Activated CD8-positive, alpha-beta memory T cell treated with anti-CD3 and anti-CD28 coated beads, Interleukin-2, amount 50 U/mL, for 1 hour (primary cell): ENCODE measurements around the gene ETFRF1.

ENCODE experiments used
- DNase-seq: peaks from one replicate; pipeline ENCODE4 v3.0.0-alpha.2; 2020; ENCODE audit errors: extremely low read depth

The ETFRF1 gene

GRCh38 chr12:25213338-25213737 is 18.3 kb downstream of the ETFRF1 start:
- DNase-seq, result no peak

- no peak for DNase-seq
These were observed 41.2 kb downstream of the ETFRF1 start for GRCh38 chr12:25236190-25236589.

- DNase-seq, result no peak
These were observed 41.6 kb downstream of the ETFRF1 start for GRCh38 chr12:25236626-25237025.

- DNase-seq, result no peak
These were observed 46.4 kb downstream of the ETFRF1 start for GRCh38 chr12:25241167-25242020.

DNA sequence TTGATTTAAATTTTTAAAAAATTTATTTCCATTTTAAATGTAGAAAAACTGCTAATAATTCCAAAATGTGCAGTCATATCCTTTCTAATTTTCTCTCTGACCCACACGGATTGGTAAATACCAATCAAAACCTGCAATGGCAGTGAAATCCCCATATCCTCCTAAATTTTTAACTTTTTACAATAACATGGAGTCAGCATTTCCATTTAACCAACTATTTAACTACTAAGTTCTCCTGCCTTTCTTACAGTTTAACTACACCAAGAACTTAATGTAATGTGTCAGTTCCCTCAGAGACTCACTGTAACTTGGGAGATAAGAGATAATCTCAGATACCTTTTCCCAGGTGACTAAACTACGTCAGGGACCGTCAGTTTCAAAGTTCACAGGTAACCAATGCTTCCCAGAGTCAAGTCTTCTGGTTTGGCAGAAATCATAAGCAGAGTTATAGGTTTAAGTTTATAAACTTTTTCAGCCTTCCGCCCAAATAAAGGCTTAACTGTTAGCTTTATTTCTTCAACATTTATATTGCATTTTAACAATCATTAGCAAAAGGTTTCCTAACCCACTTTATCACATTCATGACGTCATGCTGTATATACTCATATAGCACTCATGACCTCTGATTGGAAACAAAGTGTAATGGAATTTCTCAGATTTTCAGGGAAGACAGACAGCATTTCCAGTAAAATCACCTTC is 48.1 kb downstream of the ETFRF1 start:
- DNase-seq, result no peak

- no peak for DNase-seq
These were observed 48.6 kb downstream of the ETFRF1 start for GRCh38 chr12:25243680-25243990.

DNA sequence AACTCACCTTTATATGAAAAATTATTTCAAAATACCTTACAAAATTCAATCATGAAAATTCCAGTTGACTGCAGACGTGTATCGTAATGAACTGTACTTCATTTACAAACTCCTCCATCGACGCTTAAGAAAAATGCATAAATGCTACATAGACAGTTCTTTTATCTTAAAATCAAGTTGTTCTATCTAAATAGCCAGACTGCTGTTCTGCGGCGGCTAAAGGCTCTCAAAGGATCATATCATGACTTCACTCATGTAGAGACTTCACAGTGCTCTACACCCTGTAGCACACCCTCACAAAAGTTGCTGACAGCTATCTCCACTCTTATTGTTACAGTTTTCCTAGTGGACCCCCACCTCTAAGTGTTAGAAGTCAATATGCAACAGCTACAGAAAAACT is 50.5 kb downstream of the ETFRF1 start:
- no peak for DNase-seq

DNA sequence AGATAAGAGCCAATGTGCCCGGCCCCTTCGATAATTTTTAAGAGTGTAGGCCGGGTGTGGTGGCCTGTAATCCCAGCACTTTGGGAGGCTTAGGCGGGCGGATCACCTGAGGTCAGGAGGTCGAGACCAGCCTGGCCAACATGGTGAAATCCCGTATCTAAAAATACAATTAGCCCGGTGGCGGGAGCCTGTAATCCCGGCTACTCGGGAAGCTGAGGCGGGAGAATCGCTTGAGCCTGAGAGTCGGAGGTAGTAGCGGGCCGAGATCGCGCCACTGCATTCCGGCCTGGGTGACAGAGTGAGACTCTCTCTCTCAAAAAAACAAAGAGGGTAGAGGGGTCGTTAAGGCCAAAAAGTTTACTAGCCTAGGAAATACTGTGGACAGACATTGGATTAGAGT is 53.1 kb downstream of the ETFRF1 start:
- no peak for DNase-seq

DNA sequence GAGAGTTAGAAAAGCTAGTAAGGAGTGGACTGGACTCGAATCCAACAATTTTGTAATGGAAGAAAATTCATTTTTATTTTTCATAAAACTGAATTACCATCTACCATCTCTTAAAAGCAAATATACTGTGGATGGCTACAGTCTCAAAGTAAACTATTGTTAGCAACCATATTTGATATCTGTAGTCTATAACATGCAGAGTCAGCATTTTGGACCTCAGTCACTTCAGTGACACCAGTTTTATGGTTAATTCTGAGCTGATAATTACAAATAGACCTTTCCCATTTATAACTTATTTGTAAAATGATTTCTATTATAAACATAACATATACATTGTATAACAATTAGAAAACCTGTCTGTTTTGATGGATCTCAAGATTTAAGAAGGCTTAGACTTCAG is 53.7 kb downstream of the ETFRF1 start:
- DNase-seq, result no peak

GRCh38 chr12:25249931-25250738 is 55.1 kb downstream of the ETFRF1 start:
- DNase-seq, result no peak

GRCh38 chr12:25250744-25251730 is 56.0 kb downstream of the ETFRF1 start, which contains the start of gene KRAS:
Gene KRAS (minus strand): TSS chr12:25250929.
- peak; percentile 84 for DNase-seq

GRCh38 chr12:25251769-25252168 is 56.7 kb downstream of the ETFRF1 start:
- no peak for DNase-seq

DNA sequence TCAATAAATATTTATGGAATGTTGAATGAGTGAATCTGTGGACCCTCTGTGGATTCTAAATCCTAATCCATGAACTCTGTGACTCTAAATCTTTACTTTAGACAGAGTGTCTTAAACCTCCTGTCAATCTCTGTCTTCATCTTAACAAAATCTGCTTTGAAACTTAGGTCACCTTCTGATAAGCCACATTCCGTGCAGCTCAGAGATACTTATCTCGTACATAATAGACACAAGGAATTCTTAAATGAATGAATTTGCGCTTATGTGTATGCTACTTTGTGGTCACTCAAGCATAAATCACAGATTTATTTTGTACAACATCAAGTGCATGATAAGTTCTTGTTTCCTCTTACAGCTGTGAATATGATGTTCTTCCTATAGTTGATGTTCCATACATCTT is 57.9 kb downstream of the ETFRF1 start:
- no peak for DNase-seq

GRCh38 chr12:25253371-25254068 is 58.5 kb downstream of the ETFRF1 start:
- DNase-seq, result no peak

DNA sequence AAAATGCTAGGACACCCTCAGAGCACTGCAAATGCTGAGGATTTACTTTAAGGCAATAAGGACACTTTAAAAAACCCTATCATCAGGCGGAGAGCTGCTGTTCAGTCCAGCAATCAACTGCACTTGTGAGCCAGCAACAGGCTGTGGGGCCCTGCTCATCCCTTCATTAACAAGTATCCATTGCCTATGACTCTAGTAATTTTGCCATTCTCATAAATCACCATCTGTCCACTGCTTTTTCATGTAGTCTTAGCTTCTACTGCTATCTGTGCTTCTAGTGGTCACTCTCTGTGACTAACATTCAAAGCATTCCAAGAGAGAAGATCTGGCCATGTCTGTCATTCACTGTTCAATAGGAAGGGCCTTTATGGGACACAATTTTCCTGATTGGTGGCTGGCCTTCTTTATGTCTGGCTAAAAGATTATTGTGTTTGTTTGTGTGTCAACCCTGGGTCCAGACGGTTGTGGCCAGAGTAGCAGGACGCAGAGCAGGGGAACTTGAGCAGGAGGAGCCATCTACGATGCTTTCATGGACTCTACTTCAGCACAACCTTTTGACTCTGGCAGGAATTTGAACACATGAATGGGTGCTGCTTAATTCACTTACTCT is 59.3 kb downstream of the ETFRF1 start:
- no peak for DNase-seq
